Endodermal cell (in vitro differentiated cells): ENCODE results near the gene SLC41A2. TPM values are rescaled to one million over a fixed set of nuclear protein-coding genes. Genes with fewer than 3 reads are reported as not detected.
A peak's percentile ranks its signal among the peaks of the same experiment; 100 is the strongest.

Experiments used
- DNase-seq: peaks from one replicate; pipeline ENCODE4 v3.0.0-alpha.2; 2017
- H3K27ac ChIP-seq: 2 replicates; pipeline ENCODE4 v1.5.1; 2013; ENCODE audit warnings: mild to moderate bottlenecking, low read depth, low read length, moderate library complexity
- H3K27me3 ChIP-seq: 2 replicates; pipeline ENCODE4 v1.6.1; 2013; ENCODE audit warnings: mild to moderate bottlenecking, low read length, moderate library complexity; ENCODE audit not compliant: insufficient read depth, control insufficient read depth, poor library complexity, severe bottlenecking
- H3K36me3 ChIP-seq: 2 replicates; pipeline ENCODE4 v1.7.0; 2013; ENCODE audit warnings: mild to moderate bottlenecking, low read length, moderate library complexity; ENCODE audit not compliant: control insufficient read depth, insufficient read depth
- H3K4me1 ChIP-seq: one replicate; pipeline ENCODE4 v1.7.0; 2013; ENCODE audit warnings: low read length; ENCODE audit not compliant: control insufficient read depth, insufficient read depth
- H3K4me3 ChIP-seq: 2 replicates; pipeline ENCODE4 v1.5.1; 2013; ENCODE audit warnings: mild to moderate bottlenecking, low read length, moderate library complexity
- H3K9ac ChIP-seq: 2 replicates; pipeline ENCODE4 v1.6.1; 2013; ENCODE audit warnings: mild to moderate bottlenecking, low read length, moderate library complexity; ENCODE audit not compliant: poor library complexity, severe bottlenecking; ENCODE audit errors: extremely low read depth
- H3K9me3 ChIP-seq: 2 replicates; pipeline ENCODE4 v1.6.1; 2013; ENCODE audit warnings: mild to moderate bottlenecking, low read length, moderate library complexity; ENCODE audit not compliant: control insufficient read depth
- H3K27ac Mint-ChIP-seq: 2 replicates; pipeline ENCODE4 v1.8.0; 2020; ENCODE audit warnings: mixed read lengths
- H3K27me3 Mint-ChIP-seq: 2 replicates; pipeline ENCODE4 v1.8.0; 2021; ENCODE audit warnings: mild to moderate bottlenecking, mixed read lengths; ENCODE audit not compliant: insufficient read depth
- H3K36me3 Mint-ChIP-seq: 2 replicates; pipeline ENCODE4 v1.8.0; 2020; ENCODE audit warnings: low read depth, mixed read lengths
- H3K4me1 Mint-ChIP-seq: 2 replicates; pipeline ENCODE4 v1.8.0; 2020; ENCODE audit warnings: mixed read lengths
- H3K4me3 Mint-ChIP-seq: 2 replicates; pipeline ENCODE4 v1.8.0; 2020; ENCODE audit warnings: mild to moderate bottlenecking, moderate library complexity, mixed read lengths
- H3K9me3 Mint-ChIP-seq: 2 replicates; pipeline ENCODE4 v1.8.0; 2020; ENCODE audit warnings: mild to moderate bottlenecking, mixed read lengths
- WGBS, 2 experiments: methylation state at CpG; one replicate each; pipeline versions ENCODE4 v1.1.5 to v1.1.7; 2013; ENCODE audit warnings: missing lambda C conversion rate in 2 of 2, mixed read lengths in 1 of 2; ENCODE audit not compliant: insufficient coverage in 1 of 2, insufficient read length in 1 of 2; 5-methylcytosine and 5-hydroxymethylcytosine counted together
- total RNA-seq, 2 donors: library from RNA; stranded (reverse); fragmentation: NEBNext Ultra II Directional in 1 of 2; extraction: Animal tissue kit (Norgen Biotek cat#: 25700) in 1 of 2; gene quantifications; 2 replicates in 1 of 2; 3 replicates in 1 of 2; pipeline ENCODE4 v1.2.1, GENCODE V29; 2021
- TF ChIP-seq, protein P1 (sequence below): fragments of 200-600 bp; sonication (generic); conservative IDR thresholded peaks from 2 replicates; pipeline ENCODE4 v1.5.0; 2021; ENCODE audit warnings: antibody characterized with exemption, mild to moderate bottlenecking

SLC41A2 gene
- total RNA-seq, 2 donors from 2014 or later = 1.9 to 2.3 TPM

DNA sequence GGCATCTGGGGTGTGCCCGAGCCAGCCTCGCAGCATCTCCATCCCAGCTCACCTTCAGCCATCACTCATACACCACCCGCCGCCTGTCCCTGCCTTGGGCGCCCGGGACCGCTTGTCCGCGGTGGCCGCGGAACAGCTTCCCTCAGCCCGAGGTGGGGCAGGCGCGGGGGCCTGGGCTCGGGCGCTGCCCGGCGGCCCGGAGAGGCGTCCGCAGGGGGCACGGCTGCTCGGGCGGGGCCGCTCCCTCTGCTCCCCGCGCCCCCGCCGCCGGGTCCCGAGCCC, 430 bp downstream of the SLC41A2 start:
- Histone ChIP-seq H3K4me1 (no peaks in the 10 kb centered on the region), H3K9ac (no peak overlapping the region), H3K4me3 (peak overlapping the region; percentile 75), H3K36me3 (no peaks in the 10 kb centered on the region), H3K27ac (no peak overlapping the region), H3K27me3 (peaks cover 69% of the 10 kb centered on the region), H3K9me3 (no peaks in the 10 kb centered on the region)
- Mint-ChIP-seq H3K36me3 (no peaks in the 10 kb centered on the region), H3K4me3 (peak overlapping the region; percentile 65), H3K9me3 (no peaks in the 10 kb centered on the region), H3K4me1 (peaks cover 7% of the 10 kb centered on the region), H3K27me3 (peaks cover 80% of the 10 kb centered on the region), H3K27ac (no peak overlapping the region)
- TF ChIP-seq, protein P1, sequence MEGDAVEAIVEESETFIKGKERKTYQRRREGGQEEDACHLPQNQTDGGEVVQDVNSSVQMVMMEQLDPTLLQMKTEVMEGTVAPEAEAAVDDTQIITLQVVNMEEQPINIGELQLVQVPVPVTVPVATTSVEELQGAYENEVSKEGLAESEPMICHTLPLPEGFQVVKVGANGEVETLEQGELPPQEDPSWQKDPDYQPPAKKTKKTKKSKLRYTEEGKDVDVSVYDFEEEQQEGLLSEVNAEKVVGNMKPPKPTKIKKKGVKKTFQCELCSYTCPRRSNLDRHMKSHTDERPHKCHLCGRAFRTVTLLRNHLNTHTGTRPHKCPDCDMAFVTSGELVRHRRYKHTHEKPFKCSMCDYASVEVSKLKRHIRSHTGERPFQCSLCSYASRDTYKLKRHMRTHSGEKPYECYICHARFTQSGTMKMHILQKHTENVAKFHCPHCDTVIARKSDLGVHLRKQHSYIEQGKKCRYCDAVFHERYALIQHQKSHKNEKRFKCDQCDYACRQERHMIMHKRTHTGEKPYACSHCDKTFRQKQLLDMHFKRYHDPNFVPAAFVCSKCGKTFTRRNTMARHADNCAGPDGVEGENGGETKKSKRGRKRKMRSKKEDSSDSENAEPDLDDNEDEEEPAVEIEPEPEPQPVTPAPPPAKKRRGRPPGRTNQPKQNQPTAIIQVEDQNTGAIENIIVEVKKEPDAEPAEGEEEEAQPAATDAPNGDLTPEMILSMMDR = no peak
- no peak for DNase-seq
- WGBS, 2 experiments = 1 to 3% methylated on average over 8 to 31 of the region's 31 CpGs

GRCh38 chr12:104956870-104957718, 996 bp downstream of the SLC41A2 start:
- Mint-ChIP-seq H3K4me3 (peak overlapping the region; percentile 65), H3K27me3 (peaks cover 86% of the 10 kb centered on the region), H3K27ac (no peak overlapping the region), H3K36me3 (no peaks in the 10 kb centered on the region), H3K9me3 (no peaks in the 10 kb centered on the region), H3K4me1 (peaks cover 8% of the 10 kb centered on the region)
- Histone ChIP-seq H3K4me1 (no peaks in the 10 kb centered on the region), H3K4me3 (peak overlapping the region; percentile 75), H3K36me3 (no peaks in the 10 kb centered on the region), H3K9me3 (no peaks in the 10 kb centered on the region), H3K27me3 (peaks cover 75% of the 10 kb centered on the region), H3K9ac (no peak overlapping the region), H3K27ac (no peak overlapping the region)
- TF ChIP-seq, protein P1 = no peak
- no peak for DNase-seq
- WGBS, 2 experiments = 49 to 76% methylated on average over 2 to 10 of the region's 13 CpGs

GRCh38 chr12:104955703-104956102, 2.4 kb downstream of the SLC41A2 start:
- 100% methylated on average over 2 of the region's 2 CpGs; no CpG with 5 or more reads in 1 of the 2 experiments for WGBS, 2 experiments
- H3K4me3 Mint-ChIP-seq = no peak overlapping the region
- H3K27ac Mint-ChIP-seq = no peak overlapping the region
- Histone ChIP-seq H3K9ac (no peak overlapping the region), H3K4me3 (no peak overlapping the region), H3K9me3 (no peaks in the 10 kb centered on the region), H3K27me3 (peaks cover 89% of the 10 kb centered on the region), H3K4me1 (no peaks in the 10 kb centered on the region), H3K36me3 (no peaks in the 10 kb centered on the region), H3K27ac (no peak overlapping the region)
- H3K27me3 Mint-ChIP-seq = peaks cover 84% of the 10 kb centered on the region
- no peaks in the 10 kb centered on the region for H3K9me3 Mint-ChIP-seq
- H3K4me1 Mint-ChIP-seq = peaks cover 8% of the 10 kb centered on the region
- no peaks in the 10 kb centered on the region for H3K36me3 Mint-ChIP-seq
- DNase-seq = no peak
- TF ChIP-seq, protein P1 = no peak
